ACC112 (cell line): ENCODE data around the gene AOAH.

Experiments
- H2AFZ ChIP-seq: fragments of 200-600 bp; sonication (generic); one replicate; pipeline ENCODE4 v1.6.0; 2017; ENCODE audit warnings: antibody characterized with exemption, low read length; ENCODE audit not compliant: unreplicated experiment
- H3K27ac ChIP-seq: fragments of 200-600 bp; sonication (generic); 2 replicates; pipeline ENCODE4 v1.5.1; 2014; ENCODE audit warnings: low read depth, mild to moderate bottlenecking, antibody characterized with exemption, low read length, moderate library complexity
- H3K27me3 ChIP-seq: fragments of 200-600 bp; sonication (generic); 2 replicates; pipeline ENCODE4 v1.6.1; 2014; ENCODE audit warnings: mild to moderate bottlenecking, antibody characterized with exemption, low read length, moderate library complexity, mixed read lengths; ENCODE audit not compliant: insufficient read depth
- H3K36me3 ChIP-seq: fragments of 200-600 bp; sonication (generic); 2 replicates; pipeline ENCODE4 v1.6.1; 2016; ENCODE audit warnings: mild to moderate bottlenecking, antibody characterized with exemption, low read length, moderate library complexity, mixed read lengths; ENCODE audit not compliant: insufficient read depth
- H3K4me1 ChIP-seq: fragments of 200-600 bp; sonication (generic); one replicate; pipeline ENCODE4 v1.6.1; 2016; ENCODE audit warnings: low read length, mixed read lengths; ENCODE audit not compliant: insufficient read depth, unreplicated experiment, control insufficient read depth
- H3K4me3 ChIP-seq: fragments of 200-600 bp; sonication (generic); 2 replicates; pipeline ENCODE4 v1.5.1; 2014; ENCODE audit warnings: mild to moderate bottlenecking, low read depth, low read length
- H3K79me2 ChIP-seq: fragments of 200-600 bp; sonication (generic); one replicate; pipeline ENCODE4 v1.6.0; 2016; ENCODE audit warnings: low read length; ENCODE audit not compliant: control insufficient read depth, unreplicated experiment, insufficient read depth

Gene AOAH

GRCh38 chr7:36601601-36602000 is 122.7 kb downstream of the AOAH start:
- H3K79me2 ChIP-seq = no peaks in the 10 kb centered on the region
- no peak overlapping the region for H3K4me3 ChIP-seq
- no peak overlapping the region for H3K27ac ChIP-seq
- peaks cover 11% of the 10 kb centered on the region for H3K27me3 ChIP-seq
- H2AFZ ChIP-seq = no peak overlapping the region
- peaks cover 22% of the 10 kb centered on the region for H3K4me1 ChIP-seq
- no peaks in the 10 kb centered on the region for H3K36me3 ChIP-seq

- Histone ChIP-seq H3K4me3 (no peak overlapping the region), H3K27ac (no peak overlapping the region), H2AFZ (no peak overlapping the region), H3K36me3 (no peaks in the 10 kb centered on the region), H3K79me2 (no peaks in the 10 kb centered on the region), H3K4me1 (peaks cover 22% of the 10 kb centered on the region), H3K27me3 (peaks cover 5% of the 10 kb centered on the region; the same call in 1 of the 2 replicates)
Observed at GRCh38 chr7:36600869-36601530, 123.3 kb downstream of the AOAH start.

GRCh38 chr7:36600314-36600682 is 124.0 kb downstream of the AOAH start:
- Histone ChIP-seq H3K27ac (no peak overlapping the region), H3K27me3 (no peaks in the 10 kb centered on the region), H2AFZ (no peak overlapping the region), H3K4me3 (no peak overlapping the region), H3K79me2 (no peaks in the 10 kb centered on the region), H3K4me1 (peaks cover 21% of the 10 kb centered on the region), H3K36me3 (no peaks in the 10 kb centered on the region)

GRCh38 chr7:36599645-36600313 is 124.5 kb downstream of the AOAH start:
- peaks cover 17% of the 10 kb centered on the region for H3K4me1 ChIP-seq
- no peak overlapping the region for H3K27ac ChIP-seq
- H3K4me3 ChIP-seq = no peak overlapping the region

GRCh38 chr7:36598054-36598674 is 126.1 kb downstream of the AOAH start:
- H3K4me1 ChIP-seq = peaks cover 17% of the 10 kb centered on the region
- H3K79me2 ChIP-seq = no peaks in the 10 kb centered on the region
- no peak overlapping the region for H3K4me3 ChIP-seq
- H2AFZ ChIP-seq = no peak overlapping the region
- H3K27ac ChIP-seq = no peak overlapping the region
- no peaks in the 10 kb centered on the region for H3K36me3 ChIP-seq
- H3K27me3 ChIP-seq = 0 out of 2 replicates have a peak, but pooled peaks cover 3% of the 10 kb centered on the region

More at GRCh38 chr7:36599645-36600313, 124.5 kb downstream of the AOAH start:
- no peaks in the 10 kb centered on the region for H3K27me3 ChIP-seq
- H3K79me2 ChIP-seq = no peaks in the 10 kb centered on the region
- H2AFZ ChIP-seq = no peak overlapping the region
- H3K36me3 ChIP-seq = no peaks in the 10 kb centered on the region

GRCh38 chr7:36597090-36597773 is 127.1 kb downstream of the AOAH start:
- Histone ChIP-seq H3K4me3 (no peak overlapping the region), H3K27me3 (0 out of 2 replicates have a peak, but pooled peaks cover 11% of the 10 kb centered on the region), H3K36me3 (no peaks in the 10 kb centered on the region), H3K27ac (no peak overlapping the region), H2AFZ (no peak overlapping the region), H3K4me1 (peaks cover 17% of the 10 kb centered on the region), H3K79me2 (no peaks in the 10 kb centered on the region)

- no peak overlapping the region for H3K4me3 ChIP-seq
- H3K27me3 ChIP-seq = peaks cover 34% of the 10 kb centered on the region
- H3K36me3 ChIP-seq = no peaks in the 10 kb centered on the region
- H3K27ac ChIP-seq = no peak overlapping the region
- no peaks in the 10 kb centered on the region for H3K4me1 ChIP-seq
- no peak overlapping the region for H2AFZ ChIP-seq
- H3K79me2 ChIP-seq = no peaks in the 10 kb centered on the region
Observed at GRCh38 chr7:36594445-36594844, 129.8 kb downstream of the AOAH start.

GRCh38 chr7:36591636-36592035 is 132.7 kb downstream of the AOAH start:
- no peaks in the 10 kb centered on the region for H3K79me2 ChIP-seq
- peaks cover 54% of the 10 kb centered on the region for H3K27me3 ChIP-seq
- no peaks in the 10 kb centered on the region for H3K4me1 ChIP-seq
- H3K4me3 ChIP-seq = no peak overlapping the region
- no peak overlapping the region for H3K27ac ChIP-seq
- no peak overlapping the region for H2AFZ ChIP-seq
- H3K36me3 ChIP-seq = no peaks in the 10 kb centered on the region

- Histone ChIP-seq H3K27ac (no peak overlapping the region), H3K79me2 (no peaks in the 10 kb centered on the region), H3K27me3 (peaks cover 65% of the 10 kb centered on the region), H3K36me3 (no peaks in the 10 kb centered on the region), H3K4me3 (no peak overlapping the region), H3K4me1 (no peaks in the 10 kb centered on the region), H2AFZ (no peak overlapping the region)
Observed at GRCh38 chr7:36589391-36589790, 134.9 kb downstream of the AOAH start.

GRCh38 chr7:36583318-36583717 is 141.0 kb downstream of the AOAH start:
- no peak overlapping the region for H2AFZ ChIP-seq
- no peak overlapping the region for H3K4me3 ChIP-seq
- no peaks in the 10 kb centered on the region for H3K79me2 ChIP-seq
- peaks cover 31% of the 10 kb centered on the region for H3K27me3 ChIP-seq
- H3K27ac ChIP-seq = no peak overlapping the region
- no peaks in the 10 kb centered on the region for H3K36me3 ChIP-seq
- H3K4me1 ChIP-seq = no peaks in the 10 kb centered on the region
